IPS-11a (cell line): ENCODE data around the gene ADK.
"Not testable (repeated sequence)": the region's sequence is repeated elsewhere in the genome, so short reads cannot be mapped to it uniquely, and the experiment has no call there.

Experiments
- H3K4me3 ChIP-seq: one replicate; pipeline ENCODE4 v1.5.1; 2013; ENCODE audit warnings: low read depth, low read length, control low read depth

Gene ADK

GRCh38 chr10:74525885-74526284 is 374.9 kb downstream of the ADK start:
- no peak overlapping the region for H3K4me3 ChIP-seq

GRCh38 chr10:74527611-74528010 is 376.6 kb downstream of the ADK start:
- H3K4me3 ChIP-seq: not testable (repeated sequence)

- no peak overlapping the region for H3K4me3 ChIP-seq
Observed at GRCh38 chr10:74529205-74529604, 378.2 kb downstream of the ADK start.

- H3K4me3 ChIP-seq: no peak overlapping the region
Observed at GRCh38 chr10:74530981-74531380, 380.0 kb downstream of the ADK start.

GRCh38 chr10:74539317-74539716 is 388.3 kb downstream of the ADK start:
- no peak overlapping the region for H3K4me3 ChIP-seq

GRCh38 chr10:74541375-74541774 is 390.4 kb downstream of the ADK start:
- H3K4me3 ChIP-seq: no peak overlapping the region

GRCh38 chr10:74542077-74542476 is 391.1 kb downstream of the ADK start:
- no peak overlapping the region for H3K4me3 ChIP-seq

GRCh38 chr10:74543276-74543675 is 392.3 kb downstream of the ADK start:
- no peak overlapping the region for H3K4me3 ChIP-seq

- no peak overlapping the region for H3K4me3 ChIP-seq
Observed at GRCh38 chr10:74544106-74544505, 393.1 kb downstream of the ADK start.

GRCh38 chr10:74548676-74549075 is 397.7 kb downstream of the ADK start:
- no peak overlapping the region for H3K4me3 ChIP-seq

- no peak overlapping the region for H3K4me3 ChIP-seq
Observed at GRCh38 chr10:74556072-74556705, 405.2 kb downstream of the ADK start.

GRCh38 chr10:74557098-74557497 is 406.1 kb downstream of the ADK start:
- no peak overlapping the region for H3K4me3 ChIP-seq

- no peak overlapping the region for H3K4me3 ChIP-seq
Observed at GRCh38 chr10:74558403-74558802, 407.4 kb downstream of the ADK start.

GRCh38 chr10:74558897-74559296 is 407.9 kb downstream of the ADK start:
- no peak overlapping the region for H3K4me3 ChIP-seq

- H3K4me3 ChIP-seq: not testable (repeated sequence)
Observed at GRCh38 chr10:74568896-74569295, 417.9 kb downstream of the ADK start.

GRCh38 chr10:74573497-74573896 is 422.5 kb downstream of the ADK start:
- not testable (repeated sequence) for H3K4me3 ChIP-seq

- no peak overlapping the region for H3K4me3 ChIP-seq
Observed at GRCh38 chr10:74575191-74575720, 424.2 kb downstream of the ADK start.

- no peak overlapping the region for H3K4me3 ChIP-seq
Observed at GRCh38 chr10:74575912-74576311, 424.9 kb downstream of the ADK start.

- H3K4me3 ChIP-seq: no peak overlapping the region
Observed at GRCh38 chr10:74576586-74576985, 425.6 kb downstream of the ADK start.

GRCh38 chr10:74580438-74580837 is 429.4 kb downstream of the ADK start:
- not testable (repeated sequence) for H3K4me3 ChIP-seq

- no peak overlapping the region for H3K4me3 ChIP-seq
Observed at GRCh38 chr10:74582566-74582965, 431.5 kb downstream of the ADK start.

GRCh38 chr10:74585231-74586087 is 434.4 kb downstream of the ADK start:
- H3K4me3 ChIP-seq: no peak overlapping the region
